NCI-H2196 treated with DMSO at 0.1 percent for 48 hours (cell line): ENCODE measurements around the gene SCNN1A.

Experiments used
- DNase-seq: peaks from one replicate; lab custom pipeline; 2025; ENCODE audit not compliant: unreplicated experiment; lab: John Stamatoyannopoulos, UW

SCNN1A gene

DNA sequence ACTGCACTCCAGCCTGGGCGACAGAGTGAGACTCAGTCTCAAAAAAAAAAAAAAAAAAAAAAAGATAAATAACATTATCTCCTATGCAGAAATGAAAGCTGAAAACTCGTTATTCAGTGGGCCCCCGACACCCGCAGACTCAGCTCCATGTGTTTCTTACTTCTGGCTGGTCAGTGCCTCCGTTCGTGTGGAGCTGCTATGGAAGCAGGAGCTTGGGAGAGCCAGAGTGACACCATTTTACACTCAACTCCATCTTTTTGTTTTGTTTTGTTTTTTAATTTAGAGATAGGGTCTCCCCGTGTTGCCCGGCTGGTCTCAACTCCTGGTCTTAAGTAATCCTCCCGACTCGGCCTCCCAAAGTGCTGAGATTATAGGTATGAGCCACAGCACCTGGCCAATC lies 78.2 kb downstream of the SCNN1A start:
- DNase-seq: no peak
